GM18498 (cell line): Measurements from ENCODE around the gene METTL17.
"Not testable (repeated sequence)": the region's sequence is repeated elsewhere in the genome, so short reads cannot be mapped to it uniquely, and the experiment has no call there.

Experiments used
- ATAC-seq: cut with Tn5 transposase; IDR thresholded peaks from one replicate; pipeline ENCODE4 v1.9.1; 2021; ENCODE audit warnings: mild to moderate bottlenecking, moderate library complexity; ENCODE audit not compliant: unreplicated experiment

METTL17 gene

DNA sequence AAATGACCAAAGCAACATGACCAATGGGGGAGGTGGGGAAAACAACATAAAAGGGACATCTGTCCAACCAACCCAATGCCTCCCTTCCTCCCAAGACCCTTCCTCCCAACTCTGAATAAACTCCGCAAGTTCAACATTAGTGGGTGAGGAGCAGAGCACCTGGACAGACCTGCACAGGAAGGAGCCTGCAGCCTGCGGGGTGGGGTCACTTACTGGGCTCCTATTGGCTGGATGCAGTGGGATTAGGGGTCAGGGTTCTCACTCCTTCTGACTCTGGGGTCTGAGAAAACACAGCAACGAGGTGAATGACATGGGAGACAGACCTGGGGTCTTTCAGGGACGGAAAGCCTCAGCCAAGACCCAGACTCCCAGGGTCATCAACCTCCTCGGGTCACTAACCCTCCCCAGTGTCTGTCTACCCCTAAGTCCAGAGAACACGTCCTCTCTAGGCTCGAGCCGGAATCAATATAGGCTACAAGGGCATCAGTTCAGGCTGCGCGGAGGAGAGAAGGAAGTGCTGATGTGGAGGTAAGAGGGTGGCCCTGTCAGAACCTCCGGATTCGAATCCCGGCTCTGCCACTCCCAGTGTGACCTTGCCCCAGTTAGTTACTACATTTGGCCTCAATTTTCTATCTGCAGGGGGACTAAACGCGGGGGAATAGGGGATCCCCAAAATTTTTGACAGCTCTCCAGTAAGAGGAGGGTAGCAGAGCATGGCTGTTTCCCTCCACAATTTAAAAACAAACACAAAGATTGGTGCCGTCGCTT is 34.2 kb downstream of the METTL17 start:
- ATAC-seq: no peak

DNA sequence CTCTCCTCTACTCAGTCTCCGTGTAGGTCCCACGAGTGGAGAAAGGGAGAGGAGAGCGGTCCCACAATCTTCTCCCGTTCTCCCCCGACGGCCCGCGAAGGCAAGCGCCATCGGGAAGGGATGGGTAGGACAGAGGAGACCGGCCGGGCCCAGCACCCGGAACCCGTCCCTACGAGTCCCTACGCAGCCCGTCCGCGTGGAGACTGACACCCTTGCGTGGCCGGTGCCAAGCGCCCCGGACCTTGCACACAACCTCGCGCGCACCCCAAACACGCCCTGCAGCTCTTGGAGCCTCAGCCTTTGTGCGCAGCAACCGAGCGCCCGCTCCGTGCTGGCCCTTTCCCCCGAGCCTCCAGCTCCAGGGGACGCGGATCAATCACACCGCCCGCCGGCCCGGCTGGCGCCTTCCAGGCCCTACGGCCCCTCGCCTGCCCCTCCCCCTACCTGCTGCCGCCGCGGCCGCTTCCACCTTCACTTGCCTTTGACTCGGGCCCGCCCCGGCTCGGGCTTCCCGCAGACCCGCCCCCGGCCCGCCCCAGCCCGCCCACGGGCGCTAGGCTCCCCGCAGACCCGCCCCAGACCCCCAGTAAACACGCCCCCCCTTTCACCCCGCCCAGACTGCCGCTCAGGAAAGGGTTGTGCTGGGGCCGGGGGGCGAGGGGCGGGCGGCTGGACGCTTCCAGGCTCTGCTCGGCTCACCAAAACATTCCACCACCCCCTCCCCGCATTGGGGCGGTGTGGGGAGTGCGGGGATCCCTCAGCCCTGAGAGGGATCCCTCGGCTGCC is 35.0 kb downstream of the METTL17 start, which contains the start of gene NDRG2:
Gene NDRG2, minus strand, starts transcription at position 477 of the 786 bp plus-strand sequence. CDS start 1,746 bp downstream, outside the sequence.
- peak; percentile 56 for ATAC-seq

DNA sequence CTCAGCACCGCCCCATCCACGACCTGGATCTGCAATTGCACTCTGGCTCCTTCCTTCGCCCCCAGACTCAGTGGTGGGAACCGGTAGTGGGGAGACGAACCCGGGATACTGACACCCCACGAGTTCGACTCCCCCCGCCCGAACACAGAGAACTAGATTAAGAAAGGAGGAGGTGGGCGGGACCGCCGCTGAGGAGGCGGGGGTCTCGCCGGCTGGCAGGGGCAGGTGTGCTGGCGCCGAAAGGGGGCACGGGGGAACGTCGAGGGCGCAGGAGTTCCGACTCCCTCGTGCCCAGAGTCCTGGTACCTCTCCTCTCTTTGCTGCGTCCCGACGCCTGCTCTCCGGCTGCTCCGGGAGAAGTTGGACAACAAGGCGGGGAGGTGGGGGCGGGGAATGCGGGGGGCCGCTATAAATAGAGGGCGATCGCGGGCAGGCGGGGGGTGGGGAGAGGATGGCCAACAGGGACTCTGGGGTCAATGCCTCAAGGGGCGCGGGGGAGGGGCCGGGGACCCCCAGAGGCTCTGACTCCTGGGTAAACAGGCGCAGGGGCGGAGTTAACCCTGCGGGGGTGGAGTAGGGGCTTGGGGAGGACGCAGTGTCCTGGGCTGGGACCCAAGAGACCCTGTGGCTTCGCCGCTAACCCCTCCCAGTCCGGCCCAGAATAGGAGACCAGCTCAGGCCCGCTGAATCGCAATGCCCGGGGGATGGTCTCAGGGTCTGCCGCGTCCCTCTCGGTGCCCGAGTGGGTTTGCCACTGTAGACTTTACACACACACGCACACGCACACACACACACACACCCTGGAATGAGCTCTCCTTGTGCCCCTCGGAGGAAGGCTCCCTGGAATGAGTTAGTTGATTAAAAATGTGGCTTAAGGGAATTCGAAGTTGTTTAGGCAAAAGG is 35.8 kb downstream of the METTL17 start:
- no peak for ATAC-seq

DNA sequence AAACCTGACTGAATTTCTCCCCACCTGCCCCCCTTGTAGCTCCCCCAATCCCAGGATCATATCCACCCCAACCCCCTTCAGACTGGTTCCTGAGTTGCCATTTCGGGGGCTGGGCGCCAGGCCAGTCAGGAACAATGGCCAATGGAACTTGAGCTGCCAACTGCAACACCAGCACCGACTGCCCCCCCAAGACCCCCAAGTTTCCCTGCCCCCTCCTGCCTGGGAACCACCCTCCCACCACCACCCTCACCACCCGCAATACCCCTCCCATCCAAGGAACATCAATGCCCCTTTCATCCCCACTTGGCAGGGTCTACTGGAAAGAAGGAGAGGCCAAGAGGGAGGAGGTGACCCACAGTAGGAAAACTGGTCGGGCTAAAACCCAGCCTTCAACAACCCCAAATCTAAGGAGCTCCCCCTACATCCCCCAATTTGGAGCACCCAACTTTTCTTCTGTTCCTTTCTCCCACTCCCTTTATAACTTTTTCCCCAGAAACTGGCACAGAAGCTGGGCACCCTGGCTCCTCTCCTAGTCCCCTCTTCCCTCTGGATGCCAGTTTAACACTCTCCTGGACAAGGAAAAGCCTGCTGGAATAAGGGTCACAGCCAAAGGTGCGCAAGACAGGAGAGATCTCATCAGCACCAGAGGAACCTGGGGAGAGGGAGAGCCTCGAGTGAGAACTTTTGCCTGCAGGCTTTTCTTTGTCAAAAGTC is 36.7 kb downstream of the METTL17 start:
- ATAC-seq: no peak

DNA sequence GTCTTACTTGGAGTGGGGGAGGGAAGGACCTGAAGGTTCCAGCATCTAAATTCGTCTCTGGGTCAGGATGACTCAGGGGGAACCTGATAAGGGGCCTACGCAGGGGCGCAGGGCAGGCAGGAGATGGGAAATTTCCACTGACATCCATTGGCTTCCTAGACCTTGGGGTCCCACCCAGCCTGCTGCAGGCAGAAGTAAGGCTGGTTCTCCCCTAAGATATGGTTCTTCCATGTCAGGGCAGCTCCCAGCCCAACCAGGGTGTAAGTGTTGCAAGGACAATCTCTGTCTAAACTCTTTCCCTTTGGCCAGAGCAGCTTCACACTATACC is 37.2 kb downstream of the METTL17 start:
- ATAC-seq: no peak

DNA sequence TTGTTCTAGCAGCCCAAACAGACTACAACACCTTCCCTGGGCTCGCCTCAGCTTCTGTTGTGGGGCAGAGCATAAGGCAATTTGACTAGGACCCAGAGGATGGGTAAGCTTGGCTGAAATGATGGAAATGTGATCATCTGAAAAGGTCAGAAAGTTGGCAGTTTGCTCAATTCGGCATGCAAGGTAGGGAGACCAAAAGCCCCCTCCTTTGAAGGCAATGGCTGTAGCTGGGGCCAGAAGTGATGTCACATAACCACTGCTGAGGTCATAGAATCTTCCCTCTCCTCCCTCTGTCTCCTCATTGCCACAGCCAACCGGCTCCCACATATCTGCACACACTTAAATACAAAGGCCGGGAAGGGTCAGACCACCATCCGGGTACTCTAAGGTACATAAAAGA is 40.1 kb downstream of the METTL17 start, which contains the start of gene TPPP2:
Gene TPPP2, plus strand, starts transcription at position 301 of the 400 bp plus-strand sequence. CDS start 365 bp downstream, outside the sequence.
- ATAC-seq: no peak

DNA sequence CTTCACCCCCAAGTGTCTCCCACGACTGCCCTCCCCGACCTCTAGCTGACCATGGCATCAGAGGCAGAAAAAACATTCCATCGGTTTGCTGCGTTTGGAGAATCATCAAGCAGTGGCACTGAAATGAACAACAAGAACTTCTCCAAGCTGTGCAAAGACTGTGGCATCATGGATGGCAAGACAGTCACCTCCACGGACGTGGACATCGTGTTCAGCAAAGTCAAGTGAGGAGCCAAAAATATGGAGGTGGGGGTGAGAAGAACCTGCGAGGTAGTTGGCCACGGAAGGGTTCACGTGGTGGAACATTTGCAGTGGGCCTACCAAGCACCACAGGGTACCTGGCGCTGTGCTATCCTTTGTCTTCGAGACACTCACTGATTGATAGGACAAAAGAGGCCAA is 40.8 kb downstream of the METTL17 start:
- ATAC-seq: no peak

DNA sequence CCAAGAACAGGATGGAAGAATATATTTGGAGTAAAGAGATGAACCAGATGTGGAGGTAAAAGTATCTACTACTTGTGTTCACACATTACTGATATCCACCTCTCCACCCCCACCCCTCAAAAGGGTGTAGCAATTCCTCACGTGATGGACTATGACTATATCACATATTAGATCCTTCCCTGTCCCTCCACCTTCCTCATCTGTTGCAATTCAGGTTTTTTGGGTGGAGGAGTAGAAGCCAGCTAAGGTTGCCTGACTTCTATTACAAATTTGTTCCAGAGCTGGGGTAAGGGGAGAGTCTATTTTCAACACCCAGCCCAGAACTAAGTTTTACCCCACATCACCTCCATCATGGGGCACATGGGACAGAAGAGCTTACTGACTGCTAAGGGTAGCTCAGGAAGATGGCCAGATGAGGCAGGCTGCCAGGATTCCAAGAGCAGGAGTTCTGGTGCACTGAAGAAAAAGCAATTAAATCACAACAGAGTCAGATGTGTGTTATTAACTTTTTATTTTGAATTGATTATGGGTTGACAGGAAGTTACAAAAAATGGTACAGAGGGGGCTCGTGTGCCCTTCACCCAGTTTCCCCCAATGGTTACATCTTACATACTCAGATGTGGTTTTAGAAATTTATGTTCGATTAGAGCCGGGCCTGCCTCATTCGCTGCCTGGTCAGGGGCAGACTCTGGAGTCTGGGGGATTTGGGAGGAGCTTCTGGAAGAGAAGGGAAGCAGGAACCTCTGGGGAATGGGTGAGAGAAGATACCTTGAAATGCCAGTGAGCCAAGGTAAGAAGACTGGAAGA is 42.7 kb downstream of the METTL17 start:
- no peak for ATAC-seq

DNA sequence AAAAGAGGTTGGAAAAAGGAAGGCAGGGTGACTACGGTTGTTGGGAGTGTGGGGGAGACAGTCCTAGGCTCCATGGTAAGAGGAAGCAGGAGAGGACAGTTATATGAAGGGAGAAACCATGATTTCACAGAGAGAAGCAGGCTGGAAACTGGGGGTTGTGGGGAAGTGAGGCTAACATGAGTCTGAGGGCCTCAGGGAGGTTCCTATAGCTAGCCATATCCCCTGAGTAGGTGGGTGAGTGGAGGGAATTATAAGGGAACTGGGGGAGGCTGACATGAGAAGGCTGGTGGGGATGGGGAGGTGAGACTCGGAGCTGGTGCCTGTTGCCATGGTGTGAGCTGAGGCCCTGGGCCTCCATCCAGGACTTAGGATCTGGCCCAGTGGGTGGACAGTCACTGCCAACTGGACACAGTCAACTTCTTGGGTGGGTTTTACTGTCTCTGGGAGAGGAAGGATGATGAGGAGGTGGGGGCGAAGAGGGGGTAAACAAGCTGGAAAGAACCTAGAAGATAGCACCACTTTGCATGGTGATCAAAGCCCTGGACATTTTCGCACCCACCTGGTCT is 43.4 kb downstream of the METTL17 start:
- ATAC-seq: no peak

DNA sequence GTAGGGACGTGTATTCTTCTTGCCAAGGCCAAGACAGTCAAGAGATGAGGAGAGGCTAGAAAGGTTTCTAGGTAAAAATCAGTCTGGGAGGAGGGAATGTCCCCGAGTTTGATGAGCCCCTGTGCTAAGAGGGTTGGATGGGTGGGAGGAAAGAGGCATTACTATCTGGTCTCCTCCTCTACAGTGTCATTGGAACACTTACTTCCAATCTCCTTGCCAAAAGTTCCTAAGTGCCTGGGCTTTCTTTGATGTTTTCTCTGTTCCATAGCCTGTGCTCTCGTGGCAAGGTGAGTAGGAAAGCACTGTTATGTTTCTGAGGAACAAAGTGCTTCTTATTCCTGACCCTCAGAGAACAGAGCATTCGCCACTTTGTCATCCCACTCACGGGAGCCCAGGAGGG is 44.9 kb downstream of the METTL17 start, which contains the start of gene RNASE13:
Gene RNASE13, minus strand, starts transcription at position 101 of the 400 bp plus-strand sequence. CDS start 519 bp downstream, outside the sequence.
- ATAC-seq: no peak

DNA sequence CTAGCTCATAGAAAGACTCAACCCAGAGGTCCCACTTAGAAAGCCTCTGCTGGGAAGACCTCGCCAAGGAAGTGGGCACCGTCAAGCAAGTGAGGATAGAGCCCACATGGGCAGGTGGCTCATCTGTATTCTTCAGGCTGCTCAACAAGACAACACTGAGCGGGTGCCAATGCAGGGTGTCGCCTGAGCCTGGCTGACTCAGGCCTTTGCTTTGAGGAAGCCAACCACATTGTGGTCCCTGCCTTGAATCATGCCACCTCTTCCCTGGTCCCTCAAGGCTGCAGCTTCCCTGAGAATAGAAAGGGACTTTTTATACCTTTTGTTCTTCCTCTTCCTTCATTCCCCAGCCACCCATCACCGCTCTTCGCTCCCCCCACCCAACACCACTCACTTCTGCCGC is 47.0 kb downstream of the METTL17 start:
- no peak for ATAC-seq

DNA sequence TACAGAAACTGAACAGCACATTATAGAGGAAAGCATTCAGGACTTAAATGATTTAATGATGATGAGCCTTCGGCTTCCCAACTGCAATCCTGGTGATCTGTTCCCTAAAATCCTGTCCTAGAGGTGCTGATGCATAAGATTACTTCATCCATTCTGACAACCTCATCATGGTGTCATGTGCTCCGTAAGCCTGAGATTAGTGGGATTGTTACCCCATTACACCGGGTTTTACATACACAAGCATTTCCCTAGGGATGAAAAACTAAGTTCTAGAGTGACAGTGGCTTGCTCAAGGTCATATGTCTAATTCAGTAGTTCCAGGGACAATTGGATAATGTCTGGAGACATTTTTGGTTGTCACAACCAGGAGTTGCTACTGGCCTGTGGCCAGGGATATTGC is 47.4 kb downstream of the METTL17 start:
- ATAC-seq: no peak

DNA sequence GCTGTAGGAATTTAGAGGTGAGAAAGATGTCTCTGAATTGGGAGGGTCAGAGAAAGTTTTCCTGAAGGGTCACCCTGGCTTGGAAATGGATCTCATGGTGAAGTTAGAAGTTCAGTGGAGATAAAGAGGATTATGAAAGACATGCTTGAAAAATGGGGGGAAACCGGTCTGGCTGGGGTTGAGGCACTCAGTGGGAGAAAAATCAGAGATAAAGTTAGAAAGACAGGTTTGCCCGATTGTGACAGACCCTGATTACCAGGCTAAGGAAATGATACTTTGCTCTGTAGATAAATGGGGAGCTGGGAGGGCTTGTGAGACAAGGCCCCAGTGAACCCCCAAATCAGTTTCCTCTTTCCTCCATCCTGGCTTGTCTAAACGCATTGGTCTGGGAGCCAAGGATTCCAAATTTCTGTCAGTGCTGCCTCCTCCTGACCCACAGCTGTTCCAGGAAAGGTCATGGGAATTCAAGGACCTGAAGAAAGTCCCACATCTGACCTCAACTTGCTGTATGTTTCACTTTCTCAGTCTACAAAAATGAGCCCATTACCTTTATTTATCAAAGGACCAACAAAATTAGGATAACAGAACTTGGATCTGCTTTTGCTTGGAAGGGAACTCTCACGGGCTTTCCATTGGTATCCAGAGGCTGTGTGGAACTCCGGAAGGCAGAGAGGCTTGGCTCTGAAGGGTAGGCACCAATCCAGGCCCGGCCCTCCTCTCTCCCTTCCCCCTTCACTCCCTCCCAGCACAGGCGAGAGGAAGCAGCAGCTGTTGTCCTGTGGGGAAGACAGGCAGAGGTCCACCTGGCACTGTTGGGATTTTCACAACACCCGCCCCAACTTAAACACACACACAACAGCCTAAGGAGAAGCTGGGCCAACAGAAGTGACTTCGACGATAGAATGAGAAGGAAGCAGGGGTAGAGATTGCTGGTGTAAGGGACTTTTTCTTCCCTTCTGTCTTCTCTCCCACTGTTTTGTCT is 49.0 kb downstream of the METTL17 start:
- no peak for ATAC-seq

DNA sequence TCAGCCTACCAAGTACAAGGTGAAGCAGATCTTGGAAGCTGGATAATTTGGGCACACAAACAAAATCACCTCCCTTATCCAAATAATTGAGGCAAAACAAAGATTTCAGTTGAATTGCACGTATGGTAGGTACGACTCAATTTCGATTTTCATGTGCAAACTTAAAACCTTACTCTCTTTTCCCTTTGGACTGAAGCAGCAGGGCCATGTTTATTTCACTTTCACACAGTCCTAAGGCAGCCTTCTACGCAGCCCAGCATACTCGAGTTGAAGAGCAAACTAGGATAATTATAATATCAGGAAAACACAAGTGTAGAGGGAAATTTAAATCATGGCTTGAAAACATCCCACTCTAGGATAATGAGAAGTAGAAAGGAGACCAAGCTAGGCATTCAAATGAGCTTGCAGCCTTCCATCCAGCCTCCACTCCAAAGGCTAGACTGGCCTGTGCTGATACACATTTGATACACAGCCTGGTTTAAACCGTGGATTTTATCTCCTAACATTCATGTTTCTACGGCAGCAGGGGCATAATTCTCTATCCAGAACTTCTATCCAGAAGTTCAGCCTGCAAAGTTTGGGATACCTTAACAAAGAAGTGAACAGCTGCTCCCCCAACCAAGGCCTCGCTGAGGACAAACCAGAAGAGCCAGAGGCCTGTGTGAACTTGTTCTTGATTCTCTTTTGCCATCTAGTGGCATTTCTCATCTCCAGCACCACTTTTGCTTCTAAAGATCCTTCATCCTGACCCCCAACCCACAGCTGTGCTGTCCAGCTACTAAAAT is 50.0 kb downstream of the METTL17 start:
- peak; percentile 61 for ATAC-seq

DNA sequence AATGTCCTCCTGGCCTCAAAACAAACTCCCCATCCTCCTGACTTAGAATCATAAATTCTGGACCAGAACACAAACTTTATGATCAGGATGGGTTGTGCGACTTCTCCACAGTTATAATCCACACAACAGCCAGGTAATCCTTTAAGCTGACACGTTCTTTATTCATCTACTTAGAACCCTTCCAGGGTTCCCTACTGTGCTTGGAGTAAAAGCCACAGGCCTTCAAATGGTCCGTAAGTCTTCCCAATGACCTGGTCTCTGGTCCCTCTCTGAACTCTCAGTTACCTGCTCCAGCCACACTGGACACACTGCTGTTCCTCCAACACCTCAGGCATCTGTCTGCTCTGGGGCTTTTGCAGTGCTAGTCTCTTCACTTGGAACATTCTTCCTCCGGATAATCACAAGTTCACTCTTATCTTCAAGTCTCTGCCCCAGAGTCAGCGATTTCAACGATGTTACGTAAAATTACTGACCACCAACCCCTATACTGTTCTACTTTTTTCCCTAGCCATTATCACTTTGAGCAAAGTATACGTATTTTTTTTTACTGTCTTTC is 50.7 kb downstream of the METTL17 start:
- ATAC-seq: no peak

DNA sequence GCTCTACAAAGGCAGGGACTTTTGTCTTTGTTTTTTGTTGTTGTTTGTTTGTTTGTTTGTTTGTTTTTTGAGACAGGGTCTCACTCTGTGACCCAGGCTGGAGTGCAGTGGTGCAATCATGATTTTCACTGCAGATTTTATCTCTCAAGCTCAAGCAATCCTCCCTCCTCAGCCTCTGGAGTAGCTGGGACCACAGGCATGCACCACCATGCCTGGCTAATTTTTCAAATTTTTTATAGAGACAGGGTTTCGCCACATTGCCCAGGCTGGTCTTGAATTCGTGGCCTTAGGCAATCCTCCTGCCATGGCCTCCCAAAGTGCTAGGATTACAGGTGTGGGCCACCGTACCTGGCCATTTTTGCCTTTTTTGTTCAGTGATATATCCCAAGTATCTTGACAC is 51.2 kb downstream of the METTL17 start:
- not testable (repeated sequence) for ATAC-seq
